ENCODE measurements around the gene CCNJL.
"Not testable (repeated sequence)": the region's sequence is repeated elsewhere in the genome, so short reads cannot be mapped to it uniquely, and the experiment has no call there.

Gene CCNJL

GRCh38 chr5:160252916-160253315 is 59.4 kb downstream of the CCNJL start:
- Histone ChIP-seq H3K36me3 (ENCODE audit: control insufficient read depth, insufficient read depth, low read length) (peaks cover 16% of the 10 kb centered on the region), H3K27me3 (ENCODE audit: control insufficient read depth, insufficient read depth, low read length) (no peaks in the 10 kb centered on the region), H3K9me3 (ENCODE audit: control insufficient read depth, insufficient read depth, low read length) (no peaks in the 10 kb centered on the region), H3K4me1 (ENCODE audit: control insufficient read depth, insufficient read depth, low read length) (no peaks in the 10 kb centered on the region), H3K9ac (ENCODE audit: low read depth, low read length) (no peak overlapping the region), H3K4me3 (ENCODE audit: low read depth, low read length) (no peak overlapping the region)

- no peaks in the 10 kb centered on the region for H3K9me3 ChIP-seq (ENCODE audit: control insufficient read depth, insufficient read depth, low read length)
- no peaks in the 10 kb centered on the region for H3K4me1 ChIP-seq (ENCODE audit: control insufficient read depth, insufficient read depth, low read length)
- H3K4me3 ChIP-seq (ENCODE audit: low read depth, low read length) = no peak overlapping the region
- no peaks in the 10 kb centered on the region for H3K27me3 ChIP-seq (ENCODE audit: control insufficient read depth, insufficient read depth, low read length)
- peaks cover 16% of the 10 kb centered on the region for H3K36me3 ChIP-seq (ENCODE audit: control insufficient read depth, insufficient read depth, low read length)
- H3K9ac ChIP-seq (ENCODE audit: low read depth, low read length) = no peak overlapping the region
Measured at GRCh38 chr5:160251406-160252155, 60.8 kb downstream of the CCNJL start.

- Histone ChIP-seq H3K36me3 (ENCODE audit: control insufficient read depth, insufficient read depth, low read length) (peaks cover 16% of the 10 kb centered on the region), H3K4me3 (ENCODE audit: low read depth, low read length) (no peak overlapping the region), H3K4me1 (ENCODE audit: control insufficient read depth, insufficient read depth, low read length) (no peaks in the 10 kb centered on the region), H3K27me3 (ENCODE audit: control insufficient read depth, insufficient read depth, low read length) (no peaks in the 10 kb centered on the region), H3K9ac (ENCODE audit: low read depth, low read length) (no peak overlapping the region), H3K9me3 (ENCODE audit: control insufficient read depth, insufficient read depth, low read length) (no peaks in the 10 kb centered on the region)
Measured at GRCh38 chr5:160250826-160251225, 61.5 kb downstream of the CCNJL start.

GRCh38 chr5:160250226-160250625 is 62.1 kb downstream of the CCNJL start:
- Histone ChIP-seq H3K36me3 (ENCODE audit: control insufficient read depth, insufficient read depth, low read length) (peaks cover 12% of the 10 kb centered on the region), H3K9me3 (ENCODE audit: control insufficient read depth, insufficient read depth, low read length) (no peaks in the 10 kb centered on the region), H3K4me1 (ENCODE audit: control insufficient read depth, insufficient read depth, low read length) (no peaks in the 10 kb centered on the region), H3K27me3 (ENCODE audit: control insufficient read depth, insufficient read depth, low read length) (no peaks in the 10 kb centered on the region), H3K9ac (ENCODE audit: low read depth, low read length) (no peak overlapping the region), H3K4me3 (ENCODE audit: low read depth, low read length) (no peak overlapping the region)

GRCh38 chr5:160249570-160249969 is 62.8 kb downstream of the CCNJL start:
- H3K4me3 ChIP-seq (ENCODE audit: low read depth, low read length); H3K27me3 ChIP-seq (ENCODE audit: control insufficient read depth, insufficient read depth, low read length): not testable (repeated sequence)

DNA sequence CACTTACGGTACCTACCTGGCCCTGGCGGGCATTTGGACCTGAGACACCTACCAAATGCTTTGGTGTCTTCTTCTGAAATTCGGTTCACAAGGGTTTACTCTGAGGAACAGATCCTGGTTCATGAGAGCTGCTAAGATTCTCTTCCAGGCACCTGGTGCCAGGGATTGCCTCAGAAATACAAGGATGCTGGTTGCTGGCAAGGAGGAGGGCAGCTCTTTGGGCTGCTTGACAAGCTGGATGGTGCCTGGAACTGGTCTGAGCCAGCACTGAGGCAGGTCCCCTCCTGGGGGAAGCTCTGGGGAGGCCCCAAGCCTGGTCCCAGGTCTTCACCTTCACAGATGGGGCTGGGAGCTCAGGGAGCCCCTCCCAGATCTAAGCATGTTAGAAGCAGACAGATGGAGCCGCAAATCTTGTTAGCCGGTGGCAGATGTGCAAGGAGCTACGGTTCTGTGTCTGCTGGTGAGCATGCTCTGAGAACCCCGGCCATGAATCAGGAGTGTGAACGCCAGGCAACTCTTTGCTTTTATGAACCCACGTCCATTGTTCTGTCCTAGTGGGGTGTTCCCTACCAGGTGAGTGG is 66.8 kb downstream of the CCNJL start:
- no peaks in the 10 kb centered on the region for H3K9me3 ChIP-seq (ENCODE audit: control insufficient read depth, insufficient read depth, low read length)
- H3K27me3 ChIP-seq (ENCODE audit: control insufficient read depth, insufficient read depth, low read length) = no peaks in the 10 kb centered on the region
- no peaks in the 10 kb centered on the region for H3K36me3 ChIP-seq (ENCODE audit: control insufficient read depth, insufficient read depth, low read length)
- H3K4me1 ChIP-seq (ENCODE audit: control insufficient read depth, insufficient read depth, low read length) = no peaks in the 10 kb centered on the region
- no peak overlapping the region for H3K4me3 ChIP-seq (ENCODE audit: low read depth, low read length)
- no peak overlapping the region for H3K9ac ChIP-seq (ENCODE audit: low read depth, low read length)

More at GRCh38 chr5:160249570-160249969, 62.8 kb downstream of the CCNJL start:
- H3K36me3 ChIP-seq (ENCODE audit: control insufficient read depth, insufficient read depth, low read length) = peaks cover 12% of the 10 kb centered on the region
- not testable (repeated sequence) for H3K4me1 ChIP-seq (ENCODE audit: control insufficient read depth, insufficient read depth, low read length); H3K9me3 ChIP-seq (ENCODE audit: control insufficient read depth, insufficient read depth, low read length); H3K9ac ChIP-seq (ENCODE audit: low read depth, low read length)

- Histone ChIP-seq H3K27me3 (ENCODE audit: control insufficient read depth, insufficient read depth, low read length) (no peaks in the 10 kb centered on the region), H3K9me3 (ENCODE audit: control insufficient read depth, insufficient read depth, low read length) (no peaks in the 10 kb centered on the region), H3K36me3 (ENCODE audit: control insufficient read depth, insufficient read depth, low read length) (no peaks in the 10 kb centered on the region)
Measured at GRCh38 chr5:160242145-160242544, 70.2 kb downstream of the CCNJL start.

DNA sequence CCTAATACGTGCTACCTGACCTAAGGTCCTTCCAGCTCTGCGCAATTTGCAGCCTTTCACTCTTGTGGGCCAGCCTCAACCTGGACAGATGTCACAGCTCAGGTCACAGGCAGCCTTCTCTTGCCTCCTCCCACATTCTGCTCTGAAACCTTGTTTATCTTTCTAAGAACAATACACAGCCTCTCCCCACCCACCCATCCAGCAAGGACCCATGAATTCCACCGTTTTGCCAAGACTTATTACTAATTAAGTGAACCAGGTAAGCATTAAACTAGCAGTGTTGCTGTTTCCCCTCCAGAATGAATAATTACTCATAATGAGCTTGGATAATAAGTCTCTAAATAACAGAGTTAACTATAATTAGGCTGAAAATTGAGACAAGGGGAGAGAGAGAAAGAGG is 72.0 kb downstream of the CCNJL start:
- H3K9ac ChIP-seq (ENCODE audit: low read depth, low read length) = no peak overlapping the region
- no peak overlapping the region for H3K4me3 ChIP-seq (ENCODE audit: low read depth, low read length)
- peaks cover 7% of the 10 kb centered on the region for H3K4me1 ChIP-seq (ENCODE audit: control insufficient read depth, insufficient read depth, low read length)
- H3K9me3 ChIP-seq (ENCODE audit: control insufficient read depth, insufficient read depth, low read length) = no peaks in the 10 kb centered on the region
- H3K36me3 ChIP-seq (ENCODE audit: control insufficient read depth, insufficient read depth, low read length) = no peaks in the 10 kb centered on the region
- H3K27me3 ChIP-seq (ENCODE audit: control insufficient read depth, insufficient read depth, low read length) = no peaks in the 10 kb centered on the region

More at GRCh38 chr5:160242145-160242544, 70.2 kb downstream of the CCNJL start:
- Histone ChIP-seq H3K9ac (ENCODE audit: low read depth, low read length) (no peak overlapping the region), H3K4me3 (ENCODE audit: low read depth, low read length) (no peak overlapping the region), H3K4me1 (ENCODE audit: control insufficient read depth, insufficient read depth, low read length) (peaks cover 7% of the 10 kb centered on the region)

DNA sequence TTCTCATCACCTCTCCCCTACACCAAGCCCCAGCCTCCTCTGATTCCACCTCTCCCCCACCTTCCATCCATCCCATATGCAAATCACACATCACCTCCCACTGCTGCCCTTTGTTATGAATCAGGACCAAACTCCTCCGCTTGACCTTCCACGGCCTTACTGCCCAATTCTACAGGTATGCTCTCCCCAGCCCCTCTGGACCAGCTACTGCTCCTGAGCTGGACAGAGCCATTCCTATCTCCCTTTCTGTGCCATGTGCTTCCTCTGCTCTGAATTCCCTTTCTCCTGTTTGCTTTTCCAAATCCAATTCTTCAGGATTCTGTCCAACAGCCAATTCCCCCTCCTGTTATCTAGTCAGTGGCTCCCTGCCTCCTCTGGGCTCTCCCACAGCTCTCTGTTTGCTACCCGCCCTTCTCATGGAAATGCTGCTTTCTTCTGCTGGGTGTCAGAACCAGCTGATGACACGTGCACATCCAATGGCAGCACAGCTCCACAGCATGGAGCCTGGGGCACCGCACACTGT is 74.7 kb downstream of the CCNJL start:
- no peaks in the 10 kb centered on the region for H3K27me3 ChIP-seq (ENCODE audit: control insufficient read depth, insufficient read depth, low read length)
- no peak overlapping the region for H3K4me3 ChIP-seq (ENCODE audit: low read depth, low read length)

GRCh38 chr5:160235731-160236130 is 76.6 kb downstream of the CCNJL start:
- Histone ChIP-seq H3K4me3 (ENCODE audit: low read depth, low read length) (no peak overlapping the region), H3K9me3 (ENCODE audit: control insufficient read depth, insufficient read depth, low read length) (no peaks in the 10 kb centered on the region), H3K27me3 (ENCODE audit: control insufficient read depth, insufficient read depth, low read length) (no peaks in the 10 kb centered on the region), H3K9ac (ENCODE audit: low read depth, low read length) (no peak overlapping the region), H3K4me1 (ENCODE audit: control insufficient read depth, insufficient read depth, low read length) (peaks cover 7% of the 10 kb centered on the region), H3K36me3 (ENCODE audit: control insufficient read depth, insufficient read depth, low read length) (no peaks in the 10 kb centered on the region)

More for the DNA sequence above, 74.7 kb downstream of the CCNJL start:
- Histone ChIP-seq H3K36me3 (ENCODE audit: control insufficient read depth, insufficient read depth, low read length) (no peaks in the 10 kb centered on the region), H3K9me3 (ENCODE audit: control insufficient read depth, insufficient read depth, low read length) (no peaks in the 10 kb centered on the region), H3K9ac (ENCODE audit: low read depth, low read length) (no peak overlapping the region), H3K4me1 (ENCODE audit: control insufficient read depth, insufficient read depth, low read length) (peaks cover 7% of the 10 kb centered on the region)

- no peaks in the 10 kb centered on the region for H3K36me3 ChIP-seq (ENCODE audit: control insufficient read depth, insufficient read depth, low read length)
- H3K9me3 ChIP-seq (ENCODE audit: control insufficient read depth, insufficient read depth, low read length) = no peaks in the 10 kb centered on the region
- no peaks in the 10 kb centered on the region for H3K27me3 ChIP-seq (ENCODE audit: control insufficient read depth, insufficient read depth, low read length)
- no peak overlapping the region for H3K4me3 ChIP-seq (ENCODE audit: low read depth, low read length)
- H3K4me1 ChIP-seq (ENCODE audit: control insufficient read depth, insufficient read depth, low read length) = peaks cover 7% of the 10 kb centered on the region
- no peak overlapping the region for H3K9ac ChIP-seq (ENCODE audit: low read depth, low read length)
Measured at GRCh38 chr5:160233215-160233614, 79.1 kb downstream of the CCNJL start.

GRCh38 chr5:160231783-160232342 is 80.5 kb downstream of the CCNJL start:
- no peaks in the 10 kb centered on the region for H3K4me1 ChIP-seq (ENCODE audit: control insufficient read depth, insufficient read depth, low read length)
- H3K9ac ChIP-seq (ENCODE audit: low read depth, low read length) = no peak overlapping the region
- no peaks in the 10 kb centered on the region for H3K27me3 ChIP-seq (ENCODE audit: control insufficient read depth, insufficient read depth, low read length)
- H3K36me3 ChIP-seq (ENCODE audit: control insufficient read depth, insufficient read depth, low read length) = no peaks in the 10 kb centered on the region
- no peak overlapping the region for H3K4me3 ChIP-seq (ENCODE audit: low read depth, low read length)
- no peaks in the 10 kb centered on the region for H3K9me3 ChIP-seq (ENCODE audit: control insufficient read depth, insufficient read depth, low read length)
